Measurements from ENCODE around the gene TIGD3.

The TIGD3 gene

GRCh38 chr11:65401803-65402248 is 47.3 kb downstream of the TIGD3 start:
- no peak for DNase-seq (ENCODE audit: low read depth)
- TF ChIP-seq CTCF (conservative IDR thresholded peaks at IDR 0.05; ENCODE audit: low read length): no peak
- H3K4me3 ChIP-seq (ENCODE audit: low read length): no peak overlapping the region

GRCh38 chr11:65402790-65403189 is 48.2 kb downstream of the TIGD3 start:
- no peak for DNase-seq (ENCODE audit: low read depth)
- no peak for TF ChIP-seq CTCF (conservative IDR thresholded peaks at IDR 0.05; ENCODE audit: low read length)
- H3K4me3 ChIP-seq (ENCODE audit: low read length): no peak overlapping the region

GRCh38 chr11:65403607-65404121 is 49.1 kb downstream of the TIGD3 start:
- TF ChIP-seq CTCF (conservative IDR thresholded peaks at IDR 0.05; ENCODE audit: low read length): no peak
- DNase-seq (ENCODE audit: low read depth): no peak
- H3K4me3 ChIP-seq (ENCODE audit: low read length): no peak overlapping the region

- no peak for TF ChIP-seq CTCF (conservative IDR thresholded peaks at IDR 0.05; ENCODE audit: low read length)
- DNase-seq (ENCODE audit: low read depth): no peak
- H3K4me3 ChIP-seq (ENCODE audit: low read length): no peak overlapping the region
Measured at GRCh38 chr11:65404210-65404609, 49.7 kb downstream of the TIGD3 start.

- no peak for DNase-seq (ENCODE audit: low read depth)
- no peak for TF ChIP-seq CTCF (conservative IDR thresholded peaks at IDR 0.05; ENCODE audit: low read length)
- no peak overlapping the region for H3K4me3 ChIP-seq (ENCODE audit: low read length)
Measured at GRCh38 chr11:65404638-65405339, 50.2 kb downstream of the TIGD3 start.
